Kidney epithelial cell (primary cell): Measurements from ENCODE around the gene TMEM214. TPM values are rescaled to one million over a fixed set of nuclear protein-coding genes. Genes with fewer than 3 reads are reported as not detected.

ENCODE experiments used
- DNase-seq: peaks from one replicate; pipeline ENCODE4 v3.0.0-alpha.2; 2010; ENCODE audit warnings: low read depth
- H3K27me3 ChIP-seq: 2 replicates; pipeline ENCODE4 v1.6.0; 2011; ENCODE audit warnings: low read length; ENCODE audit not compliant: control insufficient read depth, insufficient read depth
- H3K36me3 ChIP-seq: 2 replicates; pipeline ENCODE4 v1.5.1; 2011; ENCODE audit warnings: low read length; ENCODE audit not compliant: control insufficient read depth, insufficient read depth
- H3K4me3 ChIP-seq: 2 replicates; pipeline ENCODE4 v1.5.1; 2011; ENCODE audit warnings: low read depth, mild to moderate bottlenecking, control low read depth, low read length
- CTCF ChIP-seq: IDR thresholded peaks from 2 replicates; pipeline ENCODE4 v1.5.1; 2011; ENCODE audit warnings: mild to moderate bottlenecking, moderate library complexity, low read length, control low read depth, inconsistent platforms; ENCODE audit not compliant: insufficient read depth, poor library complexity, severe bottlenecking
- total RNA-seq: library from RNA; depleted of rRNA; stranded (reverse); fragments of >200 nt; gene quantifications from 2 replicates; pipeline ENCODE4 v1.2.3, GENCODE V29; 2015

TMEM214 gene
- total RNA-seq, 1 donor from 2014 or later, result 27.0 TPM

- no peak for DNase-seq
- H3K36me3 ChIP-seq, result peaks cover 2% of the 10 kb centered on the region
- no peak for TF ChIP-seq CTCF
- H3K4me3 ChIP-seq, result no peak overlapping the region
- H3K27me3 ChIP-seq, result no peaks in the 10 kb centered on the region
These were observed 9.4 kb downstream of the TMEM214 start for GRCh38 chr2:27042159-27042661.

DNA sequence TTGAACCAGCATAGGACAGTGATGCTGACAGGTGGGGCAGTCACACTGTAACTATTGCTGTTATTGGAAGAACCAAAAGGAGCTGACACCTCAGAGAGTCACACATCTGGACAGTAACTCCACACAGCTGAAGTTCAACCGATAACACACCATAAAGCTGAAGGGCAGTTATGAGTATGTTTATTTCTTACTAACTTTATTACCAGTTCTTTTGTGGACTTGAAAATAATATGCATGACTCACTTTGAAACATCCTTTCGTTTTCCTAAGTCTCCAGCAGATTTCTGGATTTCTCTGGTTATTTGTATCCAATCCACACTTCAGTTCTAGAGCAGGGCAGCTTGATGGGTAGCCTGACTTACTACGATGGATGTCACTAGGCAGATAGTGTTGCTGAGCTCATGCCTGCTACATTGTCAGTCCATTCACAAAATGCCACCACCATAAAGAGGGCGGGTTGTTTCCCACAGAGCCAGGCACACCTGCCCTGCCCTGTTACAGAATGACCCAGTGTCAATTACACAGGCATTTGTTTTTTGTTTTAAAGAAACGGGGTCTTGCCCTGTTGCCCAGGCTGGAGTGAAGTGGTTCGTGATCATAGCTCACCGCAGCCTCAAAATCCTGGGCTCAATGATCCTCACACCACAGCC is 10.3 kb downstream of the TMEM214 start:
- DNase-seq, result no peak
- H3K4me3 ChIP-seq, result no peak overlapping the region
- H3K27me3 ChIP-seq, result no peaks in the 10 kb centered on the region
- TF ChIP-seq CTCF, result no peak
- peaks cover 2% of the 10 kb centered on the region for H3K36me3 ChIP-seq

GRCh38 chr2:27049422-27050280 is 16.9 kb downstream of the TMEM214 start:
- Histone ChIP-seq H3K36me3 (no peaks in the 10 kb centered on the region), H3K27me3 (no peaks in the 10 kb centered on the region), H3K4me3 (peak overlapping the region; percentile 74)
- DNase-seq, result no peak
- no peak for TF ChIP-seq CTCF

- no peaks in the 10 kb centered on the region for H3K36me3 ChIP-seq
- no peaks in the 10 kb centered on the region for H3K27me3 ChIP-seq
- DNase-seq, result peak; percentile 64
- TF ChIP-seq CTCF, result peak; percentile 33
- peak overlapping the region; percentile 74 for H3K4me3 ChIP-seq
These were observed 17.7 kb downstream of the TMEM214 start for GRCh38 chr2:27050281-27050995.

GRCh38 chr2:27050996-27051901 is 18.5 kb downstream of the TMEM214 start, which contains the start of gene AGBL5:
TSS of gene AGBL5 (plus strand) at chr2:27051668. CDS start at chr2:27052959, 1,291 bp downstream.
- Histone ChIP-seq H3K36me3 (no peaks in the 10 kb centered on the region), H3K27me3 (no peaks in the 10 kb centered on the region), H3K4me3 (peak within 1 kb of the TSS; percentile 91)
- TF ChIP-seq CTCF, result no peak
- DNase-seq, result peak; percentile 81
